SIG-M5 treated with dmso at 0.1 percent for 504 hours (cell line): ENCODE measurements around the gene CCDC201.

ENCODE experiments used
- DNase-seq: peaks from one replicate; lab custom pipeline; 2025; ENCODE audit not compliant: unreplicated experiment; lab: John Stamatoyannopoulos, UW

Gene CCDC201

GRCh38 chr7:45893374-45893995 is 20.6 kb upstream of the CCDC201 start:
- DNase-seq, result no peak

- DNase-seq, result no peak
Observed at GRCh38 chr7:45892407-45893035, 19.6 kb upstream of the CCDC201 start.

GRCh38 chr7:45891462-45892402 is 18.9 kb upstream of the CCDC201 start:
- no peak for DNase-seq

GRCh38 chr7:45890902-45891461 is 18.1 kb upstream of the CCDC201 start:
- peak; percentile 10 for DNase-seq

GRCh38 chr7:45890125-45890901 is 17.4 kb upstream of the CCDC201 start:
- no peak for DNase-seq

GRCh38 chr7:45889367-45890067 is 16.6 kb upstream of the CCDC201 start:
- no peak for DNase-seq

GRCh38 chr7:45888993-45889366 is 16.1 kb upstream of the CCDC201 start:
- no peak for DNase-seq

- no peak for DNase-seq
Observed at GRCh38 chr7:45888185-45888992, 15.5 kb upstream of the CCDC201 start, which contains the start of gene IGFBP1. Gene IGFBP1, plus strand, starts transcription at chr7:45888488. Its CDS starts 165 bp downstream, at chr7:45888653.

- no peak for DNase-seq
Observed at GRCh38 chr7:45886931-45887667, 14.2 kb upstream of the CCDC201 start.

GRCh38 chr7:45885264-45885882 is 12.5 kb upstream of the CCDC201 start:
- no peak for DNase-seq

GRCh38 chr7:45884136-45884535 is 11.3 kb upstream of the CCDC201 start:
- DNase-seq, result no peak

GRCh38 chr7:45882465-45882810 is 9.6 kb upstream of the CCDC201 start:
- DNase-seq, result no peak

GRCh38 chr7:45881759-45882464 is 9.0 kb upstream of the CCDC201 start:
- DNase-seq, result no peak

- DNase-seq, result no peak
Observed at GRCh38 chr7:45881280-45881758, 8.4 kb upstream of the CCDC201 start.

GRCh38 chr7:45880433-45880860 is 7.6 kb upstream of the CCDC201 start:
- no peak for DNase-seq

GRCh38 chr7:45878457-45879144 is 5.7 kb upstream of the CCDC201 start:
- DNase-seq, result no peak

GRCh38 chr7:45876519-45876918 is 3.6 kb upstream of the CCDC201 start:
- no peak for DNase-seq
